Sigmoid colon (tissue), 4 donors: Measurements from ENCODE around the gene FMO5.

Experiments
- EP300 ChIP-seq, 4 donors: sonication (generic); formaldehyde crosslinking; IDR thresholded peaks; one replicate each; pipeline ENCODE4 v1.6.1; 2017; ENCODE audit warnings: antibody characterized with exemption in 4 of 4
- POLR2AphosphoS5 ChIP-seq, 4 donors: sonication (generic); formaldehyde crosslinking; IDR thresholded peaks; one replicate each; pipeline ENCODE4 v1.6.1; 2017; ENCODE audit warnings: antibody characterized with exemption in 4 of 4
- TF ChIP-seq, protein P1 (sequence below), 4 experiments: fragments of 450-650 bp in 3 of 4; fragments of 200-600 bp in 1 of 4; IDR thresholded peaks; one replicate each; pipeline ENCODE4 v1.5.1; 2016 to 2019; ENCODE audit warnings: antibody characterized with exemption in 4 of 4, mild to moderate bottlenecking in 3 of 4, moderate library complexity in 2 of 4

DNA sequence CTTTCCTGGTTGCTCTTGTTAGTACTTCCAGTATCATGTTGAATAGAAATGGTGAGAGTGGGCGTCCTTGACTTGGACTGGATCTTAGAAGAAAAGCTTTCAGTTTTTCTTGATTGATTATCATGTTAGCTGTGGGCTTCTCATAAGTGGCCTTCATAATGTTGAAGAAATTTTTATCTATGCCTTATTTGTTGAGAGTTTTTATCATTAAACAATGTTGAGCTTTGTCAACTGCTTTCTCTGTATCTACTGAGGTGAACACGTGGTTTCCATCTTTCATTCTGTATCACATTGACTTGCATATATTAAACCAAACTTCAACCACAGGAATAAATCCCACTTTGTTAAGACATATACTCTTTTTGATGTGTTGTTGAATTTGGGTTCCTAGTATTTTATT lies 82.3 kb downstream of the FMO5 start:
- TF ChIP-seq EP300 (IDR thresholded peaks at IDR 0.05) (no peak), POLR2AphosphoS5 (IDR thresholded peaks at IDR 0.05) (no peak)
- TF ChIP-seq, protein P1, sequence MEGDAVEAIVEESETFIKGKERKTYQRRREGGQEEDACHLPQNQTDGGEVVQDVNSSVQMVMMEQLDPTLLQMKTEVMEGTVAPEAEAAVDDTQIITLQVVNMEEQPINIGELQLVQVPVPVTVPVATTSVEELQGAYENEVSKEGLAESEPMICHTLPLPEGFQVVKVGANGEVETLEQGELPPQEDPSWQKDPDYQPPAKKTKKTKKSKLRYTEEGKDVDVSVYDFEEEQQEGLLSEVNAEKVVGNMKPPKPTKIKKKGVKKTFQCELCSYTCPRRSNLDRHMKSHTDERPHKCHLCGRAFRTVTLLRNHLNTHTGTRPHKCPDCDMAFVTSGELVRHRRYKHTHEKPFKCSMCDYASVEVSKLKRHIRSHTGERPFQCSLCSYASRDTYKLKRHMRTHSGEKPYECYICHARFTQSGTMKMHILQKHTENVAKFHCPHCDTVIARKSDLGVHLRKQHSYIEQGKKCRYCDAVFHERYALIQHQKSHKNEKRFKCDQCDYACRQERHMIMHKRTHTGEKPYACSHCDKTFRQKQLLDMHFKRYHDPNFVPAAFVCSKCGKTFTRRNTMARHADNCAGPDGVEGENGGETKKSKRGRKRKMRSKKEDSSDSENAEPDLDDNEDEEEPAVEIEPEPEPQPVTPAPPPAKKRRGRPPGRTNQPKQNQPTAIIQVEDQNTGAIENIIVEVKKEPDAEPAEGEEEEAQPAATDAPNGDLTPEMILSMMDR (IDR thresholded peaks at IDR 0.05), result no peak
